OCI-LY7 (cell line): ENCODE data around the gene KCNJ5. TPM values are rescaled to one million over a fixed set of nuclear protein-coding genes. Genes with fewer than 3 reads are reported as not detected.

Experiments used
- BruUV-seq: library from RNA; stranded (reverse); fragments of 400-500 nt; replicated peaks from 2 replicates; lab custom pipeline; 2021; lab: Mats Ljungman, UMichigan
- CTCF ChIA-PET: fragments of 300-600 bp; sonication (Branson Sonifier 250); formaldehyde crosslinking; loops from one replicate; lab custom pipeline; 2022; ENCODE audit warnings: antibody characterized with exemption; ENCODE audit not compliant: unreplicated experiment; lab: Charles Lee
- POLR2A ChIA-PET: fragments of 300-600 bp; sonication (Branson Sonifier 250); formaldehyde crosslinking; loops from one replicate; lab custom pipeline; 2022; ENCODE audit warnings: antibody characterized with exemption; lab: Charles Lee
- DNase-seq: peaks from one replicate; pipeline ENCODE4 v3.0.0-alpha.2; 2015; ENCODE audit warnings: low spot score
- H2AFZ ChIP-seq: fragments of 200-600 bp; sonication (generic), shearing (Covaris generic); 2 replicates; pipeline ENCODE4 v1.6.1; 2014; ENCODE audit warnings: mild to moderate bottlenecking, antibody characterized with exemption, low read length, moderate library complexity
- H3K27ac ChIP-seq: fragments of 200-600 bp; sonication (generic); 2 replicates; pipeline ENCODE4 v1.5.1; 2014; ENCODE audit warnings: mixed run types, low read depth, mild to moderate bottlenecking, moderate library complexity, low read length, inconsistent platforms; ENCODE audit not compliant: poor library complexity, severe bottlenecking
- H3K36me3 ChIP-seq: fragments of 200-600 bp; sonication (generic); 2 replicates; pipeline ENCODE4 v1.6.1; 2014; ENCODE audit warnings: mild to moderate bottlenecking, antibody characterized with exemption, low read length, moderate library complexity, mixed read lengths; ENCODE audit not compliant: insufficient read depth
- H3K4me1 ChIP-seq: fragments of 200-600 bp; sonication (generic); 2 replicates; pipeline ENCODE4 v1.5.1; 2014; ENCODE audit warnings: mild to moderate bottlenecking, low read length; ENCODE audit not compliant: insufficient read depth, poor library complexity, severe bottlenecking
- H3K4me2 ChIP-seq: fragments of 200-600 bp; sonication (generic); 2 replicates; pipeline ENCODE4 v1.6.1; 2014; ENCODE audit warnings: mild to moderate bottlenecking, low read length
- H3K4me3 ChIP-seq: fragments of 200-600 bp; sonication (generic); 2 replicates; pipeline ENCODE4 v1.5.1; 2014; ENCODE audit warnings: mild to moderate bottlenecking, low read depth, low read length; ENCODE audit not compliant: poor library complexity, severe bottlenecking
- H3K79me2 ChIP-seq: fragments of 200-600 bp; sonication (generic); 2 replicates; pipeline ENCODE4 v1.6.1; 2016; ENCODE audit warnings: low read depth, mild to moderate bottlenecking, low read length, moderate library complexity, mixed read lengths; ENCODE audit not compliant: insufficient read depth
- H3K9me2 ChIP-seq: fragments of 200-600 bp; sonication (generic); 2 replicates; pipeline ENCODE4 v1.6.1; 2016; ENCODE audit warnings: mild to moderate bottlenecking, low read length, mixed read lengths; ENCODE audit not compliant: insufficient read depth
- H3K9me3 ChIP-seq: fragments of 200-600 bp; sonication (generic); 2 replicates; pipeline ENCODE4 v1.6.1; 2014; ENCODE audit warnings: mild to moderate bottlenecking, mixed run types, low read length, mixed read lengths
- H4K20me1 ChIP-seq: fragments of 200-600 bp; sonication (generic); 2 replicates; pipeline ENCODE4 v1.6.1; 2014; ENCODE audit warnings: mild to moderate bottlenecking, antibody characterized with exemption, low read length, moderate library complexity, mixed read lengths; ENCODE audit not compliant: insufficient read depth
- EZH2phosphoT487 ChIP-seq: fragments of 200-600 bp; sonication (generic); IDR thresholded peaks from 2 replicates; pipeline ENCODE4 v1.6.1; 2018; ENCODE audit warnings: low read depth, borderline replicate concordance, mild to moderate bottlenecking, mixed run types, antibody characterized with exemption, low read length, moderate library complexity, mixed read lengths
- intact Hi-C: fragments of 100-400 bp; cut with micrococcal nuclease; formaldehyde crosslinking; loops from one replicate; pipeline ENCODE4 v1.10.0; 2022; ENCODE audit not compliant: unreplicated experiment
- total RNA-seq, 2 experiments: library from RNA; depleted of rRNA in 1 of 2; stranded (reverse); fragments of >200 nt in 1 of 2; shearing (Covaris generic) in 1 of 2; gene quantifications; 2 replicates each; pipeline ENCODE4 v1.2.3, GENCODE V29; 2014 to 2022
- TF ChIP-seq, protein P1 (sequence below): fragments of 200-600 bp; sonication (generic); conservative IDR thresholded peaks from 2 replicates; pipeline ENCODE4 v1.5.1; 2014; ENCODE audit warnings: mild to moderate bottlenecking, antibody characterized with exemption, low read length, moderate library complexity, mixed read lengths

Gene KCNJ5
- total RNA-seq, 2 experiments from 2014 or later, result not detected

DNA sequence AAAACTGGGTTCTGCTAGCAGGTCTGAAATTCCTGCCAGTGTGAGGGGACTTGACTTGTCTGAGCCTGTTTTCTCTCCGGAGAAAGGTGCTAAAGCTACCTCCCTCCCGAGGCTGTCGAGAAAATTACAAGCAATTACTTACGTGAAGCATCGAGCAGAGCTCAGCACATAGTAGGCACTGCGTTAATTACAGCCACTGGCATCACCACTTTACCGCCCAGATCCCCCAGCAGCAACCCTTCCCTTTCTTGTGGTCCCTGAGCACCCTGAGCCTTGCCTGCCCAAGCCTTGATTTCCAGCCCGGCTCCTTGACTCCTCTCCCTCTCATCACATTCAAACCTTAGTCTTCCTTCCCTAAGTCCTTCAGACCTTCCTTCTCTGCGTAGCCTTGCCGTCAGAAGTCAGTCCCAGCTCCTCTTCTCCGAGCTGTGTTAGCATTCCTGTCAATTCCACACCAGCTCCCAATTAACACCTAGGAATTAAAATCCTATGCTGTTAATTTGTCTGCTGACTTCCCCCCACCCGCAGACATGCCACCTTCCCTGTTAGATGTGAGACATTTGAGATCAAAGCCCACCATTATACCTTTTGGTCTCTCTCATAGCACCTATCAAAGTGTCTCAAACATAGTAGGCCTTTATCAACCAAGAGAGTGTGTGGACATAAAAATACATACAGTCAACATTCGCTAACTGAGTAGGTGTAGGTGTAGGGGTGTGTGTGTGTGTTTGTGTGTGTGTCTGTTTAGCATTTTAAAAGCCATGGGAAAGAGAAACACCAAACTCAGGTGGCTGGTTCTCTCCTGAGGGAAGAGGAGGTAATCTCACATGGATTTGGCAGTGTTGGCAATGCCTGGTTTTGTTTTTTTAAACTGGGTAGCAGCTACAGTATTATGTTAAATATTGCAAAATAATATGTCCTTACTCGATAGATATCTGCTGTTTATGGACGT is 2.8 kb upstream of the KCNJ5 start:
- POLR2A ChIA-PET, result no interaction called here
- no peak overlapping the region for H3K4me3 ChIP-seq
- no peak overlapping the region for H2AFZ ChIP-seq
- H3K36me3 ChIP-seq, result no peaks in the 10 kb centered on the region
- CTCF ChIA-PET, result no interaction called here
- intact Hi-C loops, result no loop called here
- H3K27ac ChIP-seq, result no peak overlapping the region
- H4K20me1 ChIP-seq, result no peaks in the 10 kb centered on the region
- no peaks in the 10 kb centered on the region for H3K9me2 ChIP-seq
- H3K4me1 ChIP-seq, result no peaks in the 10 kb centered on the region
- H3K9me3 ChIP-seq, result no peaks in the 10 kb centered on the region
- no peak overlapping the region for H3K4me2 ChIP-seq
- no peaks in the 10 kb centered on the region for H3K79me2 ChIP-seq
- BruUV-seq, result no TSS peak
- no peak for TF ChIP-seq EZH2phosphoT487
- TF ChIP-seq, protein P1, sequence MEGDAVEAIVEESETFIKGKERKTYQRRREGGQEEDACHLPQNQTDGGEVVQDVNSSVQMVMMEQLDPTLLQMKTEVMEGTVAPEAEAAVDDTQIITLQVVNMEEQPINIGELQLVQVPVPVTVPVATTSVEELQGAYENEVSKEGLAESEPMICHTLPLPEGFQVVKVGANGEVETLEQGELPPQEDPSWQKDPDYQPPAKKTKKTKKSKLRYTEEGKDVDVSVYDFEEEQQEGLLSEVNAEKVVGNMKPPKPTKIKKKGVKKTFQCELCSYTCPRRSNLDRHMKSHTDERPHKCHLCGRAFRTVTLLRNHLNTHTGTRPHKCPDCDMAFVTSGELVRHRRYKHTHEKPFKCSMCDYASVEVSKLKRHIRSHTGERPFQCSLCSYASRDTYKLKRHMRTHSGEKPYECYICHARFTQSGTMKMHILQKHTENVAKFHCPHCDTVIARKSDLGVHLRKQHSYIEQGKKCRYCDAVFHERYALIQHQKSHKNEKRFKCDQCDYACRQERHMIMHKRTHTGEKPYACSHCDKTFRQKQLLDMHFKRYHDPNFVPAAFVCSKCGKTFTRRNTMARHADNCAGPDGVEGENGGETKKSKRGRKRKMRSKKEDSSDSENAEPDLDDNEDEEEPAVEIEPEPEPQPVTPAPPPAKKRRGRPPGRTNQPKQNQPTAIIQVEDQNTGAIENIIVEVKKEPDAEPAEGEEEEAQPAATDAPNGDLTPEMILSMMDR, result no peak
- DNase-seq, result no peak

GRCh38 chr11:128889657-128890213 is 1.4 kb upstream of the KCNJ5 start:
- BruUV-seq, result no TSS peak
- Histone ChIP-seq H3K4me1 (no peaks in the 10 kb centered on the region), H3K9me2 (no peaks in the 10 kb centered on the region), H3K27ac (no peak overlapping the region), H3K79me2 (no peaks in the 10 kb centered on the region), H3K36me3 (no peaks in the 10 kb centered on the region), H3K9me3 (no peaks in the 10 kb centered on the region), H4K20me1 (no peaks in the 10 kb centered on the region), H2AFZ (no peak overlapping the region), H3K4me3 (no peak overlapping the region), H3K4me2 (no peak overlapping the region)
- no peak for DNase-seq
- ChIA-PET CTCF (no interaction called here), POLR2A (no interaction called here)
- TF ChIP-seq EZH2phosphoT487, result no peak
- TF ChIP-seq, protein P1, result no peak
- intact Hi-C loops, result no loop called here

DNA sequence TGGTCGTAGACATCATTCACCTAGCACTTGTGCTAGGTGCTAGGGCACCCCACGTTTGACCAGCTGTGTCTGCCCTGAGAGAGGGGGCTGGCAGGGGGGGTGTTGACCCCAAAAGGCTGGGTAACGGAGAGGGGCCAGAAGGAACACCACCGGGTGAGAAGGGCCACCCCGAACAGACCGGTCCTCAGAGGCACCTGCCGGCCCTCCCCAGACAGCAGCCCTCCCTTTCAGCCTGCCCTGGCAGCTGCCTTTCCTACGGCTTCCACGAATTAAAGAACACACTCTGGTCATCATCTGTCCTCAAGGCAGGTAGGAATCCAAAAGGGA is 977 bp upstream of the KCNJ5 start:
- Histone ChIP-seq H3K4me1 (no peaks in the 10 kb centered on the region), H3K27ac (no peak overlapping the region), H3K9me2 (no peaks in the 10 kb centered on the region), H3K36me3 (no peaks in the 10 kb centered on the region), H2AFZ (no peak overlapping the region), H3K4me2 (no peak overlapping the region), H4K20me1 (no peaks in the 10 kb centered on the region), H3K79me2 (no peaks in the 10 kb centered on the region), H3K9me3 (no peaks in the 10 kb centered on the region), H3K4me3 (no peak overlapping the region)
- intact Hi-C loops, result no loop called here
- no peak for DNase-seq
- TF ChIP-seq, protein P1, result no peak
- TF ChIP-seq EZH2phosphoT487, result no peak
- ChIA-PET POLR2A (no interaction called here), CTCF (no interaction called here)
- BruUV-seq, result no TSS peak
